OCI-LY1 (cell line): ENCODE measurements around the gene TRAPPC12.
A peak's percentile ranks its signal among the peaks of the same experiment; 100 is the strongest.

Source experiments
- H2AFZ ChIP-seq: fragments of 200-600 bp; sonication (generic), shearing (Covaris generic); 2 replicates; pipeline ENCODE4 v1.6.0; 2014; ENCODE audit warnings: antibody characterized with exemption, mild to moderate bottlenecking, low read length
- H3F3A ChIP-seq: fragments of 200-600 bp; sonication (generic), shearing (Covaris generic); 2 replicates; pipeline ENCODE4 v1.6.0; 2014; ENCODE audit warnings: mild to moderate bottlenecking, antibody characterized with exemption, low read length, moderate library complexity; ENCODE audit not compliant: insufficient read depth
- H3K27ac ChIP-seq: fragments of 200-600 bp; sonication (generic); 2 replicates; pipeline ENCODE4 v1.5.1; 2014; ENCODE audit warnings: low read length, mixed run types, mild to moderate bottlenecking, low read depth; ENCODE audit not compliant: poor library complexity, severe bottlenecking
- H3K27me3 ChIP-seq: fragments of 200-600 bp; sonication (generic); 2 replicates; pipeline ENCODE4 v1.6.0; 2014; ENCODE audit warnings: antibody characterized with exemption, mild to moderate bottlenecking, low read length, moderate library complexity; ENCODE audit not compliant: insufficient read depth
- H3K36me3 ChIP-seq: fragments of 200-600 bp; sonication (generic); 2 replicates; pipeline ENCODE4 v1.6.1; 2014; ENCODE audit warnings: mild to moderate bottlenecking, antibody characterized with exemption, low read length, moderate library complexity, mixed read lengths; ENCODE audit not compliant: insufficient read depth
- H3K4me1 ChIP-seq: fragments of 200-600 bp; sonication (generic); 2 replicates; pipeline ENCODE4 v1.5.1; 2014; ENCODE audit warnings: mild to moderate bottlenecking, low read length, moderate library complexity; ENCODE audit not compliant: insufficient read depth, severe bottlenecking
- H3K4me2 ChIP-seq: fragments of 200-600 bp; sonication (generic), shearing (Covaris generic); 2 replicates; pipeline ENCODE4 v1.6.1; 2014; ENCODE audit warnings: low read length
- H3K4me3 ChIP-seq: fragments of 200-600 bp; sonication (generic); 2 replicates; pipeline ENCODE4 v1.5.1; 2014; ENCODE audit warnings: low read length, low read depth, mild to moderate bottlenecking, mixed read lengths; ENCODE audit not compliant: poor library complexity, severe bottlenecking
- H3K79me2 ChIP-seq: fragments of 200-600 bp; shearing (Covaris generic); 2 replicates; pipeline ENCODE4 v1.6.1; 2016; ENCODE audit warnings: mixed run types, low read length, mixed read lengths; ENCODE audit not compliant: insufficient read depth
- H3K9ac ChIP-seq: fragments of 200-600 bp; sonication (generic), shearing (Covaris generic); 2 replicates; pipeline ENCODE4 v1.6.1; 2014; ENCODE audit warnings: mild to moderate bottlenecking, low read length, mixed read lengths
- H3K9me2 ChIP-seq: fragments of 200-600 bp; sonication (generic), shearing (Covaris generic); 2 replicates; pipeline ENCODE4 v1.6.1; 2014; ENCODE audit warnings: low read depth, mild to moderate bottlenecking, low read length, mixed read lengths
- H3K9me3 ChIP-seq: fragments of 200-600 bp; shearing (Covaris generic); 2 replicates; pipeline ENCODE4 v1.6.1; 2014; ENCODE audit warnings: low read length, mixed read lengths
- H4K20me1 ChIP-seq: fragments of 200-600 bp; sonication (generic), shearing (Covaris generic); 2 replicates; pipeline ENCODE4 v1.6.0; 2016; ENCODE audit warnings: mild to moderate bottlenecking, low read length; ENCODE audit not compliant: insufficient read depth
- CTCF ChIP-seq: fragments of 200-600 bp; sonication (generic), shearing (Covaris generic); IDR thresholded peaks from 2 replicates; pipeline ENCODE4 v1.5.1; 2017; ENCODE audit warnings: mild to moderate bottlenecking, antibody characterized with exemption, low read length, moderate library complexity, mixed read lengths
- EZH2 ChIP-seq: fragments of 200-600 bp; sonication (generic), shearing (Covaris generic); IDR thresholded peaks from 2 replicates; pipeline ENCODE4 v1.8.0; 2017; ENCODE audit warnings: borderline replicate concordance, mixed run types, mild to moderate bottlenecking, antibody characterized with exemption, low read length, moderate library complexity, mixed read lengths

TRAPPC12 gene

GRCh38 chr2:3377279-3377611, 2.2 kb upstream of the TRAPPC12 start:
- TF ChIP-seq EZH2 (no peak), CTCF (no peak)
- Histone ChIP-seq H2AFZ (no peak overlapping the region), H3K9me3 (no peaks in the 10 kb centered on the region), H3F3A (no peaks in the 10 kb centered on the region), H3K27ac (peak overlapping the region; percentile 66), H3K4me2 (peak overlapping the region; percentile 85), H3K9ac (peak overlapping the region; percentile 84), H3K36me3 (peaks cover 19% of the 10 kb centered on the region), H3K4me1 (peaks cover 42% of the 10 kb centered on the region), H4K20me1 (no peaks in the 10 kb centered on the region), H3K4me3 (peak overlapping the region; percentile 84), H3K9me2 (no peaks in the 10 kb centered on the region), H3K79me2 (peaks cover 35% of the 10 kb centered on the region), H3K27me3 (no peaks in the 10 kb centered on the region)

GRCh38 chr2:3377612-3378432, 1.7 kb upstream of the TRAPPC12 start, which contains the start of gene EIPR1:
Gene EIPR1, minus strand, starts transcription at chr2:3377818. Its CDS starts 129 bp downstream, at chr2:3377689.
- Histone ChIP-seq H3K36me3 (peaks cover 23% of the 10 kb centered on the region), H3K27ac (peak within 1 kb of the TSS; percentile 79), H3K27me3 (no peaks in the 10 kb centered on the region), H3K9ac (peak within 1 kb of the TSS; percentile 84), H3K4me3 (peak within 1 kb of the TSS; percentile 84), H3K4me1 (peaks cover 42% of the 10 kb centered on the region), H4K20me1 (no peaks in the 10 kb centered on the region), H3K9me3 (no peaks in the 10 kb centered on the region), H3F3A (no peaks in the 10 kb centered on the region), H2AFZ (no peak within 1 kb of the TSS), H3K4me2 (peak within 1 kb of the TSS; percentile 85), H3K79me2 (peaks cover 35% of the 10 kb centered on the region), H3K9me2 (no peaks in the 10 kb centered on the region)
- TF ChIP-seq EZH2 (no peak), CTCF (no peak)

- H3K9me2 ChIP-seq: no peaks in the 10 kb centered on the region
- peak overlapping the region; percentile 82 for H3K9ac ChIP-seq
- peak overlapping the region; percentile 96 for H3K4me2 ChIP-seq
- peak overlapping the region; percentile 81 for H3K4me3 ChIP-seq
- H3F3A ChIP-seq: no peaks in the 10 kb centered on the region
- H3K9me3 ChIP-seq: no peaks in the 10 kb centered on the region
- H3K27me3 ChIP-seq: no peaks in the 10 kb centered on the region
- peak overlapping the region; percentile 18 for H3K27ac ChIP-seq
- TF ChIP-seq CTCF (no peak), EZH2 (no peak)
- no peaks in the 10 kb centered on the region for H4K20me1 ChIP-seq
- peaks cover 37% of the 10 kb centered on the region for H3K36me3 ChIP-seq
- no peak overlapping the region for H2AFZ ChIP-seq
- peaks cover 37% of the 10 kb centered on the region for H3K79me2 ChIP-seq
- peaks cover 42% of the 10 kb centered on the region for H3K4me1 ChIP-seq
These were observed 201 bp upstream of the TRAPPC12 start for GRCh38 chr2:3379339-3379646.
